Cardiac fibroblast (primary cell): ENCODE data around the gene ALOX12B.
"Not testable (repeated sequence)": the region's sequence is repeated elsewhere in the genome, so short reads cannot be mapped to it uniquely, and the experiment has no call there.

Source experiments
- DNase-seq, 2 donors: peaks; one replicate each; pipeline versions ENCODE4 v3.0.0 to v3.0.0-alpha.2; 2010; ENCODE audit warnings: low read depth in 2 of 2
- H3K4me3 ChIP-seq, 2 donors: replicated peaks in 1 of 2; 1 replicate in 1 of 2; 2 replicates in 1 of 2; pipeline ENCODE4 v1.5.1; 2011; ENCODE audit warnings: low read depth in 2 of 2, low read length in 2 of 2, mild to moderate bottlenecking in 2 of 2, moderate library complexity in 1 of 2
- TF ChIP-seq, protein P1 (sequence below): IDR thresholded peaks from one replicate; pipeline ENCODE4 v1.5.1; 2011; ENCODE audit warnings: low read depth, mild to moderate bottlenecking, low read length, inconsistent platforms

The ALOX12B gene

DNA sequence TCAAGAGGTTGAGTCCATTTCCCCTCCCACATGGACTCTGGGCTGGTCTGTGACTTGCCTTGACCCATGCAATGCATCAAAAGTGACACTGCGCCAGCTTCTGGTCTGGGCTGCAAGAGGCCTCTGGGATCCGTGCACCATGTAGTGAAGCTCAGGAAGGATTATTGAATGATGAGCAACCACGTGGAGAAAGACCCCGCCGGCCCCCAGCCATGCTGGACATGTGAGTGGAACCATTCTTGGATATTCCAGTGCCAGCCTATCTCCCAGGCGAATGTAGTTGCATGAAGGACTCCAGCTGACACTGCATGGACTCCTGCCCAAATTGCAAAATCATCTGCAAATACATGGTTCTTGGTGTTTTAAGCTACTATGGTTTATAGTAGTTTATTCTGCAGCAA is 56.3 kb downstream of the ALOX12B start:
- no peak overlapping the region for H3K4me3 ChIP-seq
- peak in 1 of 2 donors; percentile 30 for DNase-seq
- TF ChIP-seq, protein P1, sequence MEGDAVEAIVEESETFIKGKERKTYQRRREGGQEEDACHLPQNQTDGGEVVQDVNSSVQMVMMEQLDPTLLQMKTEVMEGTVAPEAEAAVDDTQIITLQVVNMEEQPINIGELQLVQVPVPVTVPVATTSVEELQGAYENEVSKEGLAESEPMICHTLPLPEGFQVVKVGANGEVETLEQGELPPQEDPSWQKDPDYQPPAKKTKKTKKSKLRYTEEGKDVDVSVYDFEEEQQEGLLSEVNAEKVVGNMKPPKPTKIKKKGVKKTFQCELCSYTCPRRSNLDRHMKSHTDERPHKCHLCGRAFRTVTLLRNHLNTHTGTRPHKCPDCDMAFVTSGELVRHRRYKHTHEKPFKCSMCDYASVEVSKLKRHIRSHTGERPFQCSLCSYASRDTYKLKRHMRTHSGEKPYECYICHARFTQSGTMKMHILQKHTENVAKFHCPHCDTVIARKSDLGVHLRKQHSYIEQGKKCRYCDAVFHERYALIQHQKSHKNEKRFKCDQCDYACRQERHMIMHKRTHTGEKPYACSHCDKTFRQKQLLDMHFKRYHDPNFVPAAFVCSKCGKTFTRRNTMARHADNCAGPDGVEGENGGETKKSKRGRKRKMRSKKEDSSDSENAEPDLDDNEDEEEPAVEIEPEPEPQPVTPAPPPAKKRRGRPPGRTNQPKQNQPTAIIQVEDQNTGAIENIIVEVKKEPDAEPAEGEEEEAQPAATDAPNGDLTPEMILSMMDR: no peak

DNA sequence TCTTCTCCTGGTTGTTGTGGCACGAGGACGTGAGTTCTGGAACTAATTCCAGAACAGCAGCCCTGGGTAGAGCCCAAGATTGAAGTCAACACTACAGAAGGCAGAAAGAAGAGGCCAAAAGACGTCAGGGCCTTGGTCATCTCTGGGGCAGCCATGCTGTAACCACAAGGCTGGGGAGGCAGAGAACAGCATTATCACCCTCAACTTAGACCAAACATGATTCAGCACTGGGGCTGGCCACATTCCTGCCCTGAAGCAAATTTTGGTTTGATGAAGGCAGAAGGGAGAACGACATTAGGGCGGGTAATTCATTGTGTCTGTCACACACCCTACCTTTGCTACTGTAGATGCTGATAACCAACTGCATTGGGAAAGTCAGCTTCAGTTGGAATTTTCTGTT is 58.4 kb downstream of the ALOX12B start:
- no peak overlapping the region for H3K4me3 ChIP-seq
- peak; percentile 9 to 31 for DNase-seq
- TF ChIP-seq, protein P1: no peak

DNA sequence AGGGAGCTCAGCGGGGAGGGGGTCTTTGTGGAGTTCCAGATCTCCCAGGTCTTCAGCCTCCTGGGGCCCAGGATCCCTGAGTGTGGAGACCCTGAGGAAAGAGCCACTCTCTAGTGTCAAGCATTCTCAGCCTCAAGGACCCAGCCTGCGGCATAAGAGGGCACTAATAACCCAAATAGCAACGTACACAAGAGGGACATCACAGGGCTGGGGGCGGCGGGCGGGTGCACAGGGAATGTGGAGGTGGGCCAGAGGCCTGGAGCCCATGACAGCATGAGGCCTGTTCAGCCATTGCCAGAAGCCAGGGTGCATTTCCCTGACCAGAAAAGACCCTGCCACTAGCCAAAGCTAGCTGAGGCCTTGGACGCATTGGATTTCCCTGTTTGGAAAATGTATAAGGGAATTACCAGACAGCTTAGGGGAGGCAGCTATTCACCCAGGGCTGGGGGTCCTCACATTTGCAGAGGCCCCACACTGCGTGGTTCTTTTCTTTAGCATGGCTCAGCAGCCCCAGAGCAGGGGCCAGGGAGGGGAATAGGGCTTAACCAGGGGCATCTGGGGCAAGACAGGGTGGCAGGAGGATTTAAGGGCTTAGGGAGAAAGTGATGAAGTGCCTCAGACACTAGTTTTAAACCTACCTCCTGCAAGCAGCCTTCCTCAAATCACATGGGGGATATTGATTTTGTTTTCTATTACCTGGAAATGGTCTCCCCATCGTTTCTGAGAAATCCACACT is 62.2 kb downstream of the ALOX12B start:
- no peak for DNase-seq
- TF ChIP-seq, protein P1: no peak
- H3K4me3 ChIP-seq: no peak overlapping the region

DNA sequence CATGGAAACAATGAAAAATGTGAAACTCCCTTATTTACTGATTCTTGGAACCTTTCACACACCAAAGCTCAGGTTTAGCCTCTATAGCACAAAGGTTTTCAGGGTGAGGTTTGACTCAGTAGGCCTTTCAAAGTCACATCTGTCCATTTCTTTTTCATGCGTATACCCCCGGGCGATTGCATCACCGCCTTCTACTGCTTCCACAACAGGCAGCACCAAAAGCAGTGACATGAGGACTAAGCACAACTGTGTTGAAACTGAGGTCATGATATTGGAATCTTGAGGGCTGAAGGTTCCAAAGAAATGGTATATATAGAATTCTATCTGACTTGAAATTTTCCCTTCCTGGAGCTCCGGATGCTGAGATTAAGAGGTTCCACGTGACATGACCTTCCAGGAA is 63.4 kb downstream of the ALOX12B start:
- DNase-seq: peak; percentile 41 to 64
- not testable (repeated sequence) for H3K4me3 ChIP-seq
